Activated CD4-positive, alpha-beta T cell treated with anti-CD3 and anti-CD28 coated beads, Interleukin-2, amount 50 U/mL, for 48 hours (primary cell): ENCODE results near the gene KLK14.

Experiments used
- DNase-seq, 2 experiments: peaks; one replicate each; pipeline ENCODE4 v3.0.0-alpha.2; 2020

KLK14 gene

GRCh38 chr19:51083181-51083580, 494 bp upstream of the KLK14 start:
- DNase-seq: no peak

- DNase-seq: no peak
Measured at GRCh38 chr19:51081476-51081875, 1.2 kb downstream of the KLK14 start.

- DNase-seq: no peak
Measured at GRCh38 chr19:51079481-51080110, 3.1 kb downstream of the KLK14 start.

GRCh38 chr19:51078731-51079130, 4.0 kb downstream of the KLK14 start:
- no peak for DNase-seq

- DNase-seq: no peak
Measured at GRCh38 chr19:51078104-51078503, 4.6 kb downstream of the KLK14 start.

GRCh38 chr19:51076631-51077213, 6.0 kb downstream of the KLK14 start:
- no peak for DNase-seq

GRCh38 chr19:51075998-51076397, 6.7 kb downstream of the KLK14 start:
- DNase-seq: no peak

- no peak for DNase-seq
Measured at GRCh38 chr19:51071095-51071405, 11.6 kb downstream of the KLK14 start.

GRCh38 chr19:51070334-51071094, 12.2 kb downstream of the KLK14 start:
- DNase-seq: no peak

- DNase-seq: no peak
Measured at GRCh38 chr19:51066393-51067186, 16.1 kb downstream of the KLK14 start.

GRCh38 chr19:51065221-51065960, 17.3 kb downstream of the KLK14 start:
- DNase-seq: no peak

GRCh38 chr19:51064534-51065220, 18.0 kb downstream of the KLK14 start, which contains the start of gene KLK13:
TSS of gene KLK13 (minus strand) at chr19:51065092. CDS start at chr19:51065067, 25 bp downstream.
- DNase-seq: no peak

GRCh38 chr19:51063664-51064063, 19.0 kb downstream of the KLK14 start:
- DNase-seq: no peak

GRCh38 chr19:51060973-51061372, 21.7 kb downstream of the KLK14 start:
- no peak for DNase-seq

GRCh38 chr19:51060336-51060735, 22.4 kb downstream of the KLK14 start:
- no peak for DNase-seq

- no peak for DNase-seq
Measured at GRCh38 chr19:51059715-51060114, 23.0 kb downstream of the KLK14 start.

- DNase-seq: no peak
Measured at GRCh38 chr19:51055866-51056265, 26.8 kb downstream of the KLK14 start.

- DNase-seq: no peak
Measured at GRCh38 chr19:51047031-51047335, 35.7 kb downstream of the KLK14 start.

- DNase-seq: no peak
Measured at GRCh38 chr19:51044327-51044726, 38.4 kb downstream of the KLK14 start.

GRCh38 chr19:51043497-51043896, 39.2 kb downstream of the KLK14 start:
- no peak for DNase-seq

GRCh38 chr19:51040151-51040550, 42.5 kb downstream of the KLK14 start:
- no peak for DNase-seq

- no peak for DNase-seq
Measured at GRCh38 chr19:51036519-51036918, 46.2 kb downstream of the KLK14 start.
